GM23338 (cell line): ENCODE results near the gene B4GALT5. TPM values are rescaled to one million over a fixed set of nuclear protein-coding genes. Genes with fewer than 3 reads are reported as not detected.
"Not testable (repeated sequence)": the region's sequence is repeated elsewhere in the genome, so short reads cannot be mapped to it uniquely, and the experiment has no call there.

ENCODE experiments used
- ATAC-seq: fragments of 200-7000 bp; cut with Tn5 transposase; 3 replicates; pipeline ENCODE4 v1.9.1; 2020
- DNase-seq: peaks from one replicate; pipeline ENCODE4 v3.0.0-alpha.2; 2015; ENCODE audit warnings: low spot score
- H2AFZ ChIP-seq: fragments of 200-600 bp; sonication (generic); 2 replicates; pipeline ENCODE4 v1.8.0; 2016; ENCODE audit warnings: antibody characterized with exemption, mild to moderate bottlenecking, moderate library complexity
- H3F3A ChIP-seq: fragments of 200-600 bp; sonication (generic); replicated peaks from 2 replicates; pipeline ENCODE4 v1.8.0; 2017; ENCODE audit warnings: antibody characterized with exemption, mixed run types, low read depth
- H3K27ac ChIP-seq: fragments of 200-600 bp; sonication (generic); 2 replicates; pipeline ENCODE4 v1.6.1; 2016; ENCODE audit warnings: low read depth
- H3K27me3 ChIP-seq: fragments of 200-600 bp; sonication (generic); 2 replicates; pipeline ENCODE4 v1.8.0; 2016; ENCODE audit warnings: mild to moderate bottlenecking, mixed run types, moderate library complexity; ENCODE audit not compliant: insufficient read depth
- H3K36me3 ChIP-seq: fragments of 200-600 bp; sonication (generic); 2 replicates; pipeline ENCODE4 v1.8.0; 2016; ENCODE audit warnings: mild to moderate bottlenecking; ENCODE audit not compliant: insufficient read depth
- H3K4me1 ChIP-seq: fragments of 200-600 bp; sonication (generic); 2 replicates; pipeline ENCODE4 v1.8.0; 2016; ENCODE audit warnings: mild to moderate bottlenecking, moderate library complexity; ENCODE audit not compliant: insufficient read depth
- H3K4me2 ChIP-seq: fragments of 200-600 bp; sonication (generic); 2 replicates; pipeline ENCODE4 v1.7.1; 2017; ENCODE audit warnings: mixed run types
- H3K4me3 ChIP-seq: fragments of 200-600 bp; sonication (generic); 2 replicates; pipeline ENCODE4 v1.6.1; 2016; ENCODE audit warnings: mixed run types
- H3K79me2 ChIP-seq: fragments of 200-600 bp; sonication (generic); replicated peaks from 2 replicates; pipeline ENCODE4 v1.8.0; 2017; ENCODE audit warnings: mild to moderate bottlenecking; ENCODE audit not compliant: insufficient read depth
- H3K9me2 ChIP-seq: fragments of 200-600 bp; sonication (generic); 2 replicates; pipeline ENCODE4 v1.8.0; 2017; ENCODE audit not compliant: insufficient read depth
- H4K20me1 ChIP-seq: fragments of 200-600 bp; sonication (generic); replicated peaks from 2 replicates; pipeline ENCODE4 v1.8.0; 2017; ENCODE audit warnings: mild to moderate bottlenecking; ENCODE audit not compliant: insufficient read depth
- H3K27ac Mint-ChIP-seq: 2 replicates; pipeline ENCODE4 v1.8.0; 2020; ENCODE audit warnings: inconsistent platforms, mild to moderate bottlenecking, moderate library complexity, mixed read lengths
- H3K27me3 Mint-ChIP-seq: 3 replicates; pipeline ENCODE4 v1.8.0; 2022; ENCODE audit warnings: low read depth, mild to moderate bottlenecking, moderate library complexity, mixed read lengths, inconsistent platforms; ENCODE audit not compliant: insufficient read depth, poor library complexity
- H3K36me3 Mint-ChIP-seq: 3 replicates; pipeline ENCODE4 v1.8.0; 2021; ENCODE audit warnings: low read depth, mild to moderate bottlenecking, inconsistent platforms, moderate library complexity, mixed read lengths
- H3K4me1 Mint-ChIP-seq: 3 replicates; pipeline ENCODE4 v1.8.0; 2020; ENCODE audit warnings: mild to moderate bottlenecking, inconsistent platforms, mixed read lengths
- H3K4me3 Mint-ChIP-seq: 3 replicates; pipeline ENCODE4 v1.8.0; 2021; ENCODE audit warnings: moderate library complexity, mild to moderate bottlenecking, inconsistent platforms, mixed read lengths
- H3K9me3 Mint-ChIP-seq: 3 replicates; pipeline ENCODE4 v1.8.0; 2020; ENCODE audit warnings: moderate library complexity, mild to moderate bottlenecking, inconsistent platforms, mixed read lengths
- CREB1 ChIP-seq: fragments of 250-450 bp; sonication (Bioruptor Pico); IDR thresholded peaks from 2 replicates; pipeline ENCODE4 v1.5.0; 2020; ENCODE audit warnings: low read depth, mild to moderate bottlenecking, moderate library complexity
- EZH2 ChIP-seq: fragments of 200-600 bp; sonication (generic); IDR thresholded peaks from one replicate; pipeline ENCODE4 v1.8.0; 2017; ENCODE audit warnings: antibody characterized with exemption, mild to moderate bottlenecking, low read depth; ENCODE audit not compliant: unreplicated experiment
- EZH2phosphoT487 ChIP-seq: fragments of 200-600 bp; sonication (generic); IDR thresholded peaks from one replicate; pipeline ENCODE4 v1.8.1; 2018; ENCODE audit warnings: antibody characterized with exemption; ENCODE audit not compliant: unreplicated experiment
- POLR2AphosphoS5 ChIP-seq: IDR thresholded peaks from 2 replicates; pipeline ENCODE4 v1.6.1; 2016; ENCODE audit warnings: antibody characterized with exemption, low read depth
- ZNF114 ChIP-seq: fragments of 250-450 bp; sonication (Bioruptor Pico); IDR thresholded peaks from 2 replicates; pipeline ENCODE4 v1.5.0; 2020; ENCODE audit warnings: mild to moderate bottlenecking, moderate library complexity
- ZNF331 ChIP-seq: fragments of 250-450 bp; sonication (Bioruptor Pico); IDR thresholded peaks from 2 replicates; pipeline ENCODE4 v1.5.0; 2020; ENCODE audit warnings: low read depth, mild to moderate bottlenecking, moderate library complexity
- polyA plus RNA-seq: library from polyadenylated mRNA; unstranded; fragments of >200 nt; fragmentation: Nextera tagmentation; extraction: Ambion mirVana; gene quantifications from 2 replicates; pipeline ENCODE4 v1.2.1, GENCODE V29; 2016
- total RNA-seq: library from RNA; depleted of rRNA; stranded (reverse); fragments of >200 nt; shearing (Covaris generic); gene quantifications from 2 replicates; pipeline ENCODE4 v1.2.3, GENCODE V29; 2014
- TF ChIP-seq, protein P1 (sequence below): fragments of 250-450 bp; sonication (Bioruptor Pico); IDR thresholded peaks from 2 replicates; pipeline ENCODE4 v1.5.0; 2020; ENCODE audit warnings: mild to moderate bottlenecking, moderate library complexity

B4GALT5 gene
- total and polyA plus RNA-seq, 2 experiments from 2014 or later: 19.1 to 50.3 TPM

DNA sequence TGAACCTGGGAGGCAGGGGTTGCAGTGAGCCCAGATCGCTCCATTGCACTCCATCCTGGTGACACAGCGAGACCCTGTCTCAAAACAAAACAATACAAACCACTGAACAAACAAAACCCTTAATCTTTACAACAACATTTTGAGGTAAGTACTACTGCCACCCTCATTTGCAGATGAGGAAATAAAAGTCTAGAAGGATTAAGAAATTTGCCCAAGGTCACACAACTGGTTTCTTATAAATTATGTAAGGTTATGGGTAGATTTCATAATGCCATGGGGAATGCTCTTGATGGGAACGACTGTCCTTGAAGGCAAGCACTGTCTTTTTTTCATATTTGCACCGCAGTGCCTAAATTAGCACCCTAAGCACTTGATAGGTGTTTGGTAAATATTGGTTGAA lies 13.8 kb upstream of the B4GALT5 start:
- no peaks in the 10 kb centered on the region for H3F3A ChIP-seq
- H3K36me3 ChIP-seq: no peaks in the 10 kb centered on the region
- no peaks in the 10 kb centered on the region for H3K9me2 ChIP-seq
- H3K9me3 Mint-ChIP-seq: no peaks in the 10 kb centered on the region; the same call in 2 of the 3 replicates
- H4K20me1 ChIP-seq: no peaks in the 10 kb centered on the region
- H3K79me2 ChIP-seq: no peaks in the 10 kb centered on the region
- peaks cover 10% of the 10 kb centered on the region for H3K4me1 ChIP-seq
- no peak overlapping the region for H3K4me3 Mint-ChIP-seq
- H3K4me2 ChIP-seq: no peak overlapping the region
- ATAC-seq (no peak), DNase-seq (no peak)
- H3K27me3 ChIP-seq: no peaks in the 10 kb centered on the region
- H3K27ac ChIP-seq: no peak overlapping the region
- H3K27me3 Mint-ChIP-seq: no peaks in the 10 kb centered on the region
- no peak overlapping the region for H3K27ac Mint-ChIP-seq
- no peaks in the 10 kb centered on the region for H3K36me3 Mint-ChIP-seq
- no peak overlapping the region for H3K4me3 ChIP-seq
- TF ChIP-seq EZH2 (no peak), CREB1 (CRISPR knock-in tag) (no peak), ZNF331 (CRISPR knock-in tag) (no peak)
- TF ChIP-seq, protein P1, sequence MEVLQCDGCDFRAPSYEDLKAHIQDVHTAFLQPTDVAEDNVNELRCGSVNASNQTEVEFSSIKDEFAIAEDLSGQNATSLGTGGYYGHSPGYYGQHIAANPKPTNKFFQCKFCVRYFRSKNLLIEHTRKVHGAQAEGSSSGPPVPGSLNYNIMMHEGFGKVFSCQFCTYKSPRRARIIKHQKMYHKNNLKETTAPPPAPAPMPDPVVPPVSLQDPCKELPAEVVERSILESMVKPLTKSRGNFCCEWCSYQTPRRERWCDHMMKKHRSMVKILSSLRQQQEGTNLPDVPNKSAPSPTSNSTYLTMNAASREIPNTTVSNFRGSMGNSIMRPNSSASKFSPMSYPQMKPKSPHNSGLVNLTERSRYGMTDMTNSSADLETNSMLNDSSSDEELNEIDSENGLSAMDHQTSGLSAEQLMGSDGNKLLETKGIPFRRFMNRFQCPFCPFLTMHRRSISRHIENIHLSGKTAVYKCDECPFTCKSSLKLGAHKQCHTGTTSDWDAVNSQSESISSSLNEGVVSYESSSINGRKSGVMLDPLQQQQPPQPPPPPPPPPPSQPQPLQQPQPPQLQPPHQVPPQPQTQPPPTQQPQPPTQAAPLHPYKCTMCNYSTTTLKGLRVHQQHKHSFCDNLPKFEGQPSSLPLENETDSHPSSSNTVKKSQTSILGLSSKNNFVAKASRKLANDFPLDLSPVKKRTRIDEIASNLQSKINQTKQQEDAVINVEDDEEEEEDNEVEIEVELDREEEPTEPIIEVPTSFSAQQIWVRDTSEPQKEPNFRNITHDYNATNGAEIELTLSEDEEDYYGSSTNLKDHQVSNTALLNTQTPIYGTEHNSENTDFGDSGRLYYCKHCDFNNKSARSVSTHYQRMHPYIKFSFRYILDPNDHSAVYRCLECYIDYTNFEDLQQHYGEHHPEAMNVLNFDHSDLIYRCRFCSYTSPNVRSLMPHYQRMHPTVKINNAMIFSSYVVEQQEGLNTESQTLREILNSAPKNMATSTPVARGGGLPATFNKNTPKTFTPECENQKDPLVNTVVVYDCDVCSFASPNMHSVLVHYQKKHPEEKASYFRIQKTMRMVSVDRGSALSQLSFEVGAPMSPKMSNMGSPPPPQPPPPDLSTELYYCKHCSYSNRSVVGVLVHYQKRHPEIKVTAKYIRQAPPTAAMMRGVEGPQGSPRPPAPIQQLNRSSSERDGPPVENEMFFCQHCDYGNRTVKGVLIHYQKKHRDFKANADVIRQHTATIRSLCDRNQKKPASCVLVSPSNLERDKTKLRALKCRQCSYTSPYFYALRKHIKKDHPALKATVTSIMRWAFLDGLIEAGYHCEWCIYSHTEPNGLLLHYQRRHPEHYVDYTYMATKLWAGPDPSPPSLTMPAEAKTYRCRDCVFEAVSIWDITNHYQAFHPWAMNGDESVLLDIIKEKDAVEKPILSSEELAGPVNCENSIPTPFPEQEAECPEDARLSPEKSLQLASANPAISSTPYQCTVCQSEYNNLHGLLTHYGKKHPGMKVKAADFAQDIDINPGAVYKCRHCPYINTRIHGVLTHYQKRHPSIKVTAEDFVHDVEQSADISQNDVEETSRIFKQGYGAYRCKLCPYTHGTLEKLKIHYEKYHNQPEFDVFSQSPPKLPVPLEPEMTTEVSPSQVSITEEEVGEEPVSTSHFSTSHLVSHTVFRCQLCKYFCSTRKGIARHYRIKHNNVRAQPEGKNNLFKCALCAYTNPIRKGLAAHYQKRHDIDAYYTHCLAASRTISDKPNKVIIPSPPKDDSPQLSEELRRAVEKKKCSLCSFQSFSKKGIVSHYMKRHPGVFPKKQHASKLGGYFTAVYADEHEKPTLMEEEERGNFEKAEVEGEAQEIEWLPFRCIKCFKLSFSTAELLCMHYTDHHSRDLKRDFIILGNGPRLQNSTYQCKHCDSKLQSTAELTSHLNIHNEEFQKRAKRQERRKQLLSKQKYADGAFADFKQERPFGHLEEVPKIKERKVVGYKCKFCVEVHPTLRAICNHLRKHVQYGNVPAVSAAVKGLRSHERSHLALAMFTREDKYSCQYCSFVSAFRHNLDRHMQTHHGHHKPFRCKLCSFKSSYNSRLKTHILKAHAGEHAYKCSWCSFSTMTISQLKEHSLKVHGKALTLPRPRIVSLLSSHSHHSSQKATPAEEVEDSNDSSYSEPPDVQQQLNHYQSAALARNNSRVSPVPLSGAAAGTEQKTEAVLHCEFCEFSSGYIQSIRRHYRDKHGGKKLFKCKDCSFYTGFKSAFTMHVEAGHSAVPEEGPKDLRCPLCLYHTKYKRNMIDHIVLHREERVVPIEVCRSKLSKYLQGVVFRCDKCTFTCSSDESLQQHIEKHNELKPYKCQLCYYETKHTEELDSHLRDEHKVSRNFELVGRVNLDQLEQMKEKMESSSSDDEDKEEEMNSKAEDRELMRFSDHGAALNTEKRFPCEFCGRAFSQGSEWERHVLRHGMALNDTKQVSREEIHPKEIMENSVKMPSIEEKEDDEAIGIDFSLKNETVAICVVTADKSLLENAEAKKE (CRISPR knock-in tag): no peak
- no peak overlapping the region for H2AFZ ChIP-seq
- peaks cover 11% of the 10 kb centered on the region for H3K4me1 Mint-ChIP-seq

DNA sequence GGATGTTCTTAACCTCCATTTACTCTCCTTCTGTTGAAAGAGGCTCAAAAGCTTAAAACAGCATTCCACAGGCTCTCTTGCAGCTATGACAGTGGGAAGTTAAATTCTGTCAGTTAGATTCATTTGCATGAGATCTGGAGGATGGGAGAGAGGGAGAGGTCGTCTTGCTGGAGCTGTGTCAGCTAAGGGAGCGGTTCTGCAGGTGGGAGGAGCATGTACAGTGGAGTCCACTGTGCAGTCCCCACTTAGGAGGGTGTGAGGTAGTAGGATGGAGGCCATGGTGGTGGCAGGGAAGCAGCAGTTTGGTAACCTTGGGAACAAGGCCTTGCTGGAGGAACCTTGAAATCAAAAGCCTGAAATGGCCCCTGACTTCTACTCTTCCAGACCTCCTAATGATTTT lies 12.0 kb upstream of the B4GALT5 start:
- Mint-ChIP-seq H3K4me3 (no peak overlapping the region), H3K27me3 (peaks cover 2% of the 10 kb centered on the region), H3K9me3 (no peaks in the 10 kb centered on the region; the same call in 2 of the 3 replicates), H3K27ac (no peak overlapping the region), H3K4me1 (peaks cover 11% of the 10 kb centered on the region), H3K36me3 (no peaks in the 10 kb centered on the region)
- Histone ChIP-seq H3K4me2 (no peak overlapping the region), H3K79me2 (no peaks in the 10 kb centered on the region), H3K27ac (no peak overlapping the region), H3K9me2 (no peaks in the 10 kb centered on the region), H4K20me1 (no peaks in the 10 kb centered on the region), H3K4me3 (no peak overlapping the region), H3K27me3 (no peaks in the 10 kb centered on the region), H2AFZ (peak overlapping the region; percentile 83; the same call in 1 of the 2 replicates), H3K36me3 (no peaks in the 10 kb centered on the region), H3F3A (no peaks in the 10 kb centered on the region), H3K4me1 (peaks cover 10% of the 10 kb centered on the region)
- ATAC-seq: no peak
- peak; percentile 35 for DNase-seq
- TF ChIP-seq EZH2 (no peak), ZNF114 (CRISPR knock-in tag) (no peak), POLR2AphosphoS5 (no peak), CREB1 (CRISPR knock-in tag) (no peak), EZH2phosphoT487 (no peak)

DNA sequence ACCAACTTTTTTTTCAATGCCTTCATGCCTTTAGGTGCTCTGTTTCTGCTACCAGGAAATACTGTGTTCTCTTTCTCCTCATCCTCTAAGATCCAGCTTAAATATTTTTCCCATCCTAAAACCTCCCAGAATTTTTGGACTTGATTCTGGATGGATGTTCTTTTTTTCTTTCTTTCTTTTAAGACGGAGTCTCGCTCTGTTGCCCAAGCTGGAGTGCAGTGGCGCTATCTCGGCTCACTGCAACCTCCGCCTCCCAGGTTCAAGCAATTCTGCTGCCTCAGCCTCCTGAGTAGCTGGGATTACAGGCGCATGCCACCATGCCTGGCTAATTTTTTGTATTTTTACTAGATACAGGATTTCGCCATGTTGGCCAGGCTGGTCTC lies 11.5 kb upstream of the B4GALT5 start:
- H3K9me3 Mint-ChIP-seq, ATAC-seq, H3K36me3 Mint-ChIP-seq, H3K4me3 ChIP-seq, H3K36me3 ChIP-seq, H3K79me2 ChIP-seq, H4K20me1 ChIP-seq, H3K27me3 ChIP-seq, DNase-seq, H3K27me3 Mint-ChIP-seq, H3F3A ChIP-seq, H3K4me3 Mint-ChIP-seq, H3K9me2 ChIP-seq, H3K27ac Mint-ChIP-seq: not testable (repeated sequence)
- H3K27ac ChIP-seq: peak overlapping the region; percentile 26; the same call in 1 of the 2 replicates
- peaks cover 10% of the 10 kb centered on the region for H3K4me1 ChIP-seq
- peak overlapping the region; percentile 7; the same call in 1 of the 2 replicates for H3K4me2 ChIP-seq
- peak overlapping the region; percentile 83 for H2AFZ ChIP-seq
- peaks cover 11% of the 10 kb centered on the region for H3K4me1 Mint-ChIP-seq
